ENCODE measurements around the gene PRKG1. TPM values are rescaled to one million over a fixed set of nuclear protein-coding genes. Genes with fewer than 3 reads are reported as not detected.

The PRKG1 gene
- total RNA-seq (2014; rRNA removed) (6.3 and 7.4 TPM in 2 replicates), Bru-seq, nascent RNA (percentile 76 among the genes with signal in this experiment), BruChase-seq, experiment 1, labeled RNA remaining after a 6-hour chase (percentile 63 among the genes with signal in this experiment), BruChase-seq, experiment 2, labeled RNA remaining after a 2-hour chase (percentile 80 among the genes with signal in this experiment)
- long read RNA-seq, partial matches to known transcripts: 3 of 21 reads
- long read RNA-seq, other reads (novel, unspliced or antisense): 18 of 21 reads

DNA sequence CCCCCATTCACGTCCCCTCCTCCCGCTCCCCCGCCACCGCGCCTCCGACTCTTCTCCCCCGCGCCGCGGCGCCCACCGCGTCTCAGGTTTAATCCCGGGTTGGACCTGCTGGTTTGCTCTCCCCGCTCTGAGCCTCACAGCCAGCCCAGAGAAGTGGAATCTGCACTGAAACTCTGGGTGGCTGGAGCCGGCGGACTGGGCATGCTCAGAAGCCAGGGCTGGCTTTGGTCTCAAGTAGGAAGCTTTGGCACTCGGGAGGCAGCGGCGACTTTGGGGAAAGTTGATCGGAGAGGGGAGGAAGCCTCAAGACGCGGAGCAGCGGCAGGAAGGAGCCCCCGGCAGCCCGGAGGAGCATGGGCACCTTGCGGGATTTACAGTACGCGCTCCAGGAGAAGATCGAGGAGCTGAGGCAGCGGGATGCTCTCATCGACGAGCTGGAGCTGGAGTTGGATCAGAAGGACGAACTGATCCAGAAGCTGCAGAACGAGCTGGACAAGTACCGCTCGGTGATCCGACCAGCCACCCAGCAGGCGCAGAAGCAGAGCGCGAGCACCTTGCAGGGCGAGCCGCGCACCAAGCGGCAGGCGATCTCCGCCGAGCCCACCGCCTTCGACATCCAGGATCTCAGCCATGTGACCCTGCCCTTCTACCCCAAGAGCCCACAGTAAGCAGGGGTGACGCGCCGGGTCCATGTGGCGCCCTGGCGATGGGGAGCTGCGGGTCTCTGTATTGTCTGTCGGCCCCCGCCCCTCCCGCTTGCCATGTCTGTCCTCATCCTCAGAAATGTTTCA, at the start of gene PRKG1:
PRKG1 (plus strand) TSS at position 250 of the 791 bp plus-strand sequence.
- Histone ChIP-seq H3K36me3 (ENCODE audit: low read depth, low read length) (no peaks in the 10 kb centered on the region), H4K20me1 (ENCODE audit: low read length) (no peaks in the 10 kb centered on the region), H3K9me3 (ENCODE audit: low read length) (no peaks in the 10 kb centered on the region), H3K9me2 (replicated peaks; ENCODE audit: low read length) (no peaks in the 10 kb centered on the region), H3K4me1 (ENCODE audit: insufficient read depth, low read length) (peaks cover 21% of the 10 kb centered on the region), H2AFZ (ENCODE audit: low read length) (peak within 1 kb of the TSS; percentile 90), H3K27ac (ENCODE audit: low read length) (peak within 1 kb of the TSS; percentile 10), H3K4me3 (ENCODE audit: low read length) (peak within 1 kb of the TSS; percentile 72), H3K79me2 (ENCODE audit: low read length) (no peaks in the 10 kb centered on the region), H3K4me2 (ENCODE audit: low read length) (peak within 1 kb of the TSS; percentile 87), H3K9ac (ENCODE audit: low read length) (peak within 1 kb of the TSS; percentile 43), H3K27me3 (ENCODE audit: low read length) (no peaks in the 10 kb centered on the region), H3F3A (ENCODE audit: low read length, unreplicated experiment) (no peaks in the 10 kb centered on the region)
- ATAC-seq: peak; percentile 86
- intact Hi-C loops (cut with micrococcal nuclease): loop anchor here (1.0 kb wide), 8 partner anchors 30 to 323 kb away; no protein-coding TSS in a partner anchor
- TSS peak; percentile 40 for BruUV-seq (replicated peaks)
- DNase-seq: peak; percentile 97
- CTCF ChIA-PET: interaction anchor here (0.5 to 1.9 kb wide), 8 partner anchors 11 to 349 kb away, joined by 3 to 15 read pairs (median 4); no protein-coding TSS in a partner anchor
- TF ChIP-seq EZH2 (IDR thresholded peaks at IDR 0.05; ENCODE audit: low read length, unreplicated experiment) (no peak), CTCF (conservative IDR thresholded peaks at IDR 0.05; ENCODE audit: low read depth, low read length) (no peak), EZH2phosphoT487 (IDR thresholded peaks at IDR 0.05; ENCODE audit: borderline replicate concordance, low read length) (no peak)
- POLR2A ChIA-PET (ENCODE audit: unreplicated experiment): interaction anchor here (0.6 to 1.9 kb wide), 13 partner anchors 8 to 745 kb away, joined by 3 to 19 read pairs (median 4); no protein-coding TSS in a partner anchor

- no peak overlapping the region for H2AFZ ChIP-seq (ENCODE audit: low read length)
- ATAC-seq (no peak), DNase-seq (no peak)
- H3K4me2 ChIP-seq (ENCODE audit: low read length): no peak overlapping the region
- H3K9me2 ChIP-seq (replicated peaks; ENCODE audit: low read length): no peaks in the 10 kb centered on the region
- no peaks in the 10 kb centered on the region for H3K79me2 ChIP-seq (ENCODE audit: low read length)
- no peaks in the 10 kb centered on the region for H3F3A ChIP-seq (ENCODE audit: low read length, unreplicated experiment)
- H3K9ac ChIP-seq (ENCODE audit: low read length): no peak overlapping the region
- no peaks in the 10 kb centered on the region for H4K20me1 ChIP-seq (ENCODE audit: low read length)
- no peak overlapping the region for H3K27ac ChIP-seq (ENCODE audit: low read length)
- TF ChIP-seq EZH2 (IDR thresholded peaks at IDR 0.05; ENCODE audit: low read length, unreplicated experiment) (no peak), EZH2phosphoT487 (IDR thresholded peaks at IDR 0.05; ENCODE audit: borderline replicate concordance, low read length) (no peak), CTCF (conservative IDR thresholded peaks at IDR 0.05; ENCODE audit: low read depth, low read length) (no peak)
- no TSS peak for BruUV-seq (replicated peaks)
- ChIA-PET CTCF (interaction anchor here (0.6 kb wide), 1 partner anchor 91 kb away, joined by 3 read pairs; no protein-coding TSS in a partner anchor), POLR2A (ENCODE audit: unreplicated experiment) (interaction anchor here (0.5 kb wide), 1 partner anchor 8 kb away, joined by 3 read pairs; no protein-coding TSS in a partner anchor)
- H3K4me1 ChIP-seq (ENCODE audit: insufficient read depth, low read length): no peaks in the 10 kb centered on the region
- peaks cover 28% of the 10 kb centered on the region for H3K27me3 ChIP-seq (ENCODE audit: low read length)
- no peaks in the 10 kb centered on the region for H3K9me3 ChIP-seq (ENCODE audit: low read length)
- no peaks in the 10 kb centered on the region for H3K36me3 ChIP-seq (ENCODE audit: low read depth, low read length)
- intact Hi-C loops (cut with micrococcal nuclease): no loop called here
- H3K4me3 ChIP-seq (ENCODE audit: low read length): no peak overlapping the region
Measured at GRCh38 chr10:51028420-51028819, 45.9 kb upstream of the PRKG1 start.
